IMR-90 (cell line): ENCODE data around the gene SLC5A10. TPM values are rescaled to one million over a fixed set of nuclear protein-coding genes. Genes with fewer than 3 reads are reported as not detected.

Experiments
- ATAC-seq: fragments of 200-7000 bp; cut with Tn5 transposase; 2 replicates; pipeline ENCODE4 v1.9.1; 2020; ENCODE audit warnings: low read depth, mild to moderate bottlenecking, moderate library complexity
- BruUV-seq: library from RNA; stranded (reverse); fragments of 400-500 nt; replicated peaks from 2 replicates; lab custom pipeline; 2021; lab: Mats Ljungman, UMichigan
- CTCF ChIA-PET: fragments of 300-600 bp; formaldehyde crosslinking; extraction: SDS; loops from one replicate; lab custom pipeline; 2021; ENCODE audit warnings: antibody characterized with exemption; lab: Yijun Ruan, JAX
- POLR2A ChIA-PET: fragments of 300-600 bp; sonication (Branson Sonifier 250); formaldehyde crosslinking; loops from one replicate; lab custom pipeline; 2022; ENCODE audit warnings: antibody characterized with exemption; ENCODE audit not compliant: unreplicated experiment; lab: Charles Lee
- DNase-seq: peaks from one replicate; pipeline ENCODE4 v3.0.0; 2013
- H2AFZ ChIP-seq: replicated peaks from 2 replicates; pipeline ENCODE3; 2013; ENCODE audit warnings: low read length, mild to moderate bottlenecking; ENCODE audit not compliant: poor library complexity
- H2AK5ac ChIP-seq: 2 replicates; pipeline ENCODE4 v1.6.1; 2013; ENCODE audit warnings: low read depth, low read length, inconsistent platforms
- H2AK9ac ChIP-seq: replicated peaks from 2 replicates; pipeline ENCODE3; 2013; ENCODE audit warnings: mild to moderate bottlenecking, low read depth, low read length, moderate library complexity; ENCODE audit not compliant: poor library complexity
- H2BK120ac ChIP-seq: 2 replicates; pipeline ENCODE4 v1.6.1; 2013; ENCODE audit warnings: low read depth, low read length, inconsistent platforms
- H2BK15ac ChIP-seq: 3 replicates; pipeline ENCODE4 v1.6.1; 2013; ENCODE audit warnings: low read depth, low read length, inconsistent platforms
- H2BK20ac ChIP-seq: 2 replicates; pipeline ENCODE4 v1.6.1; 2013; ENCODE audit warnings: low read depth, mild to moderate bottlenecking, inconsistent platforms, low read length, moderate library complexity
- H2BK5ac ChIP-seq: 2 replicates; pipeline ENCODE4 v1.6.1; 2013; ENCODE audit warnings: mild to moderate bottlenecking, low read depth, low read length, inconsistent platforms; ENCODE audit not compliant: poor library complexity, severe bottlenecking
- H3K14ac ChIP-seq: replicated peaks from 2 replicates; pipeline ENCODE4 v1.6.1; 2013; ENCODE audit warnings: low read depth, low read length, inconsistent platforms
- H3K18ac ChIP-seq: 2 replicates; pipeline ENCODE4 v1.6.1; 2013; ENCODE audit warnings: low read depth, low read length, control low read depth
- H3K23ac ChIP-seq: 2 replicates; pipeline ENCODE4 v1.6.1; 2013; ENCODE audit warnings: low read depth, low read length, inconsistent platforms
- H3K27ac ChIP-seq: 2 replicates; pipeline ENCODE4 v1.5.1; 2013; ENCODE audit warnings: mild to moderate bottlenecking, control low read depth, low read length; ENCODE audit not compliant: insufficient read depth
- H3K27me3 ChIP-seq: 2 replicates; pipeline ENCODE4 v1.6.1; 2013; ENCODE audit warnings: low read length; ENCODE audit not compliant: control insufficient read depth, insufficient read depth
- H3K36me3 ChIP-seq: 2 replicates; pipeline ENCODE4 v1.6.1; 2013; ENCODE audit warnings: low read length, mixed read lengths; ENCODE audit not compliant: control insufficient read depth, insufficient read depth
- H3K4ac ChIP-seq: 2 replicates; pipeline ENCODE4 v1.6.1; 2013; ENCODE audit warnings: low read depth, low read length, inconsistent platforms
- H3K4me1 ChIP-seq: 2 replicates; pipeline ENCODE4 v1.6.1; 2013; ENCODE audit warnings: low read length, mixed read lengths; ENCODE audit not compliant: control insufficient read depth, insufficient read depth
- H3K4me2 ChIP-seq: 2 replicates; pipeline ENCODE4 v1.6.1; 2013; ENCODE audit warnings: low read depth, mild to moderate bottlenecking, control low read depth, low read length, moderate library complexity
- H3K4me3 ChIP-seq: 2 replicates; pipeline ENCODE4 v1.5.1; 2013; ENCODE audit warnings: low read depth, mild to moderate bottlenecking, control low read depth, low read length, moderate library complexity; ENCODE audit not compliant: insufficient read depth
- H3K56ac ChIP-seq: 2 replicates; pipeline ENCODE4 v1.6.1; 2013; ENCODE audit warnings: low read length, inconsistent platforms; ENCODE audit not compliant: insufficient read depth; ENCODE audit errors: extremely low read depth
- H3K79me1 ChIP-seq, 2 experiments: 2 replicates each; pipeline ENCODE4 v1.6.1; 2013; ENCODE audit warnings: low read length in 2 of 2, inconsistent platforms in 1 of 2, low read depth in 1 of 2
- H3K9ac ChIP-seq: 2 replicates; pipeline ENCODE4 v1.6.1; 2013; ENCODE audit warnings: low read depth, low read length, control low read depth
- H3K9me1 ChIP-seq: 2 replicates; pipeline ENCODE4 v1.6.1; 2013; ENCODE audit warnings: low read length, inconsistent platforms; ENCODE audit not compliant: insufficient read depth
- H3K9me3 ChIP-seq: 2 replicates; pipeline ENCODE4 v1.6.1; 2013; ENCODE audit warnings: low read length; ENCODE audit not compliant: control insufficient read depth, insufficient read depth
- H4K20me1 ChIP-seq: 2 replicates; pipeline ENCODE4 v1.6.1; 2013; ENCODE audit warnings: low read length, inconsistent platforms; ENCODE audit not compliant: insufficient read depth
- H4K5ac ChIP-seq: 2 replicates; pipeline ENCODE4 v1.6.1; 2013; ENCODE audit warnings: mild to moderate bottlenecking, low read depth, low read length, control low read depth
- H4K8ac ChIP-seq, 2 experiments: 2 replicates each; pipeline ENCODE4 v1.6.1; 2013; ENCODE audit warnings: low read depth in 2 of 2, low read length in 2 of 2, control low read depth in 1 of 2, inconsistent platforms in 1 of 2
- H4K91ac ChIP-seq: 2 replicates; pipeline ENCODE4 v1.6.1; 2013; ENCODE audit warnings: low read depth, low read length, inconsistent platforms; ENCODE audit not compliant: insufficient read depth
- BHLHE40 ChIP-seq: fragments of 150-350 bp; IDR thresholded peaks from 2 replicates; pipeline ENCODE4 v1.6.1; 2016; ENCODE audit warnings: mild to moderate bottlenecking, low read depth, low read length
- CEBPB ChIP-seq: IDR thresholded peaks from 2 replicates; pipeline ENCODE4 v1.6.1; 2012; ENCODE audit warnings: low read depth, low read length, improper control_type of control experiment
- CHD1 ChIP-seq: IDR thresholded peaks from 2 replicates; pipeline ENCODE4 v1.6.1; 2012; ENCODE audit warnings: low read depth, low read length, improper control_type of control experiment
- CTCF ChIP-seq: conservative IDR thresholded peaks from 2 replicates; pipeline ENCODE4 v1.5.1; 2012; ENCODE audit warnings: mild to moderate bottlenecking, low read depth, low read length, improper control_type of control experiment
- ELK1 ChIP-seq: fragments of 150-350 bp; IDR thresholded peaks from 2 replicates; pipeline ENCODE4 v1.6.1; 2016; ENCODE audit warnings: low read depth, mild to moderate bottlenecking, low read length, moderate library complexity, borderline replicate concordance
- FOS ChIP-seq: fragments of 150-350 bp; IDR thresholded peaks from 2 replicates; pipeline ENCODE4 v1.6.1; 2016; ENCODE audit warnings: low read depth, low read length
- MAFK ChIP-seq: IDR thresholded peaks from 2 replicates; pipeline ENCODE4 v1.6.1; 2012; ENCODE audit warnings: low read depth, low read length, improper control_type of control experiment
- NFE2L2 ChIP-seq: fragments of 150-350 bp; IDR thresholded peaks from 2 replicates; pipeline ENCODE4 v1.6.1; 2016; ENCODE audit warnings: low read depth, mild to moderate bottlenecking, low read length
- POLR2A ChIP-seq: IDR thresholded peaks from 2 replicates; pipeline ENCODE4 v1.6.1; 2012; ENCODE audit warnings: mild to moderate bottlenecking, low read depth, low read length
- RAD21 ChIP-seq: IDR thresholded peaks from 2 replicates; pipeline ENCODE4 v1.6.1; 2012; ENCODE audit warnings: low read length, improper control_type of control experiment
- RFX5 ChIP-seq: IDR thresholded peaks from 2 replicates; pipeline ENCODE4 v1.8.0; 2012; ENCODE audit warnings: low read depth, mild to moderate bottlenecking, low read length, moderate library complexity
- USF2 ChIP-seq: fragments of 150-350 bp; IDR thresholded peaks from 2 replicates; pipeline ENCODE4 v1.6.1; 2017; ENCODE audit warnings: mild to moderate bottlenecking, antibody characterized with exemption, low read length, low read depth
- WGBS, 2 experiments: methylation state at CpG; one replicate each; pipeline versions ENCODE4 v1.1.5 to v1.1.7; 2013; ENCODE audit warnings: missing lambda C conversion rate in 2 of 2; ENCODE audit not compliant: insufficient read length in 1 of 2; ENCODE audit errors: extremely low coverage in 2 of 2; 5-methylcytosine and 5-hydroxymethylcytosine counted together
- dilution Hi-C: fragments of 300-500 bp; cut with HindIII; formaldehyde crosslinking; loops from one replicate; pipeline ENCODE4 v1.14.3; 2018; ENCODE audit warnings: low sequenced_read_pairs; ENCODE audit not compliant: unreplicated experiment
- in situ Hi-C: fragments of 300-500 bp; cut with MboI; formaldehyde crosslinking; loops from 3 replicates; pipeline ENCODE4 v1.14.3; 2019; ENCODE audit warnings: low sequenced_read_pairs, inconsistent platforms, mixed read lengths
- intact Hi-C: fragments of 100-400 bp; cut with micrococcal nuclease; formaldehyde crosslinking; loops from 2 replicates; pipeline ENCODE4 v1.10.0; 2022
- polyA plus RNA-seq, 3 experiments: library from polyadenylated mRNA; depleted of rRNA; stranded (reverse); fragments of >200 nt; gene quantifications; 2 replicates each; pipeline ENCODE4 v1.2.3, GENCODE V29; 2012; ENCODE audit warnings: low replicate concordance in 1 of 3
- total RNA-seq: library from RNA; depleted of rRNA; stranded (reverse); fragments of >200 nt; gene quantifications from 2 replicates; pipeline ENCODE4 v1.2.3, GENCODE V29; 2012

SLC5A10 gene
- total and polyA plus RNA-seq, 2 of the 4 experiments (the other 2 are of a cell fraction) = not detected

GRCh38 chr17:18959071-18959844 lies 7.3 kb downstream of the SLC5A10 start:
- no peak overlapping the region for H3K4me2 ChIP-seq
- no peaks in the 10 kb centered on the region for H3K9me3 ChIP-seq
- H2BK5ac ChIP-seq = no peak overlapping the region
- H2AFZ ChIP-seq = peak overlapping the region; percentile 37
- H3K56ac ChIP-seq = no peak overlapping the region
- ChIA-PET CTCF (no interaction called here), POLR2A (no interaction called here)
- H2BK120ac ChIP-seq = no peak overlapping the region
- no peak overlapping the region; a peak in 1 of 4 replicates for H4K8ac ChIP-seq
- H3K14ac ChIP-seq = 0 out of 2 replicates have a peak overlapping the region, but pooled peaks have one; percentile 16
- intact Hi-C loops (no loop called here), dilution Hi-C loops (no loop called here), in situ Hi-C loops (no loop called here)
- no peak overlapping the region for H3K4ac ChIP-seq
- H4K91ac ChIP-seq = no peak overlapping the region
- no peak overlapping the region for H4K5ac ChIP-seq
- H4K20me1 ChIP-seq = no peaks in the 10 kb centered on the region
- H3K23ac ChIP-seq = no peak overlapping the region
- no peak overlapping the region for H2AK5ac ChIP-seq
- H3K9ac ChIP-seq = no peak overlapping the region
- H3K4me1 ChIP-seq = peaks cover 12% of the 10 kb centered on the region
- no TSS peak for BruUV-seq
- no peak overlapping the region for H2AK9ac ChIP-seq
- TF ChIP-seq RAD21 (no peak), CHD1 (no peak), USF2 (no peak), CEBPB (no peak), RFX5 (no peak), MAFK (no peak), FOS (no peak), CTCF (no peak), POLR2A (no peak), NFE2L2 (no peak), BHLHE40 (no peak), ELK1 (no peak)
- H2BK20ac ChIP-seq = no peak overlapping the region
- no peaks in the 10 kb centered on the region; a peak in 1 of 4 replicates for H3K79me1 ChIP-seq
- H3K36me3 ChIP-seq = no peaks in the 10 kb centered on the region
- no peak overlapping the region for H3K18ac ChIP-seq
- H3K27me3 ChIP-seq = no peaks in the 10 kb centered on the region
- no peak overlapping the region for H2BK15ac ChIP-seq
- DNase-seq (no peak), ATAC-seq (no peak)
- 64% methylated on average over 9 of the region's 22 CpGs; no CpG with 5 or more reads in 1 of the 2 experiments for WGBS, 2 experiments
- H3K27ac ChIP-seq = no peak overlapping the region
- H3K9me1 ChIP-seq = peaks cover 4% of the 10 kb centered on the region; the same call in 1 of the 2 replicates
- no peak overlapping the region for H3K4me3 ChIP-seq
